HepG2 (cell line): ENCODE data around the gene INO80B. TPM values are rescaled to one million over a fixed set of nuclear protein-coding genes. Genes with fewer than 3 reads are reported as not detected.

Source experiments
- FOXA1 ChIP-seq, 2 experiments: fragments of 450-650 bp in 1 of 2; sonication (generic) in 1 of 2; formaldehyde crosslinking in 1 of 2; IDR thresholded peaks; 2 replicates each; pipeline versions ENCODE4 v1.4.0 to v1.6.1; 2016 to 2020; ENCODE audit warnings: missing genetic modification reagents in 1 of 2
- JUNB ChIP-seq: sonication (generic); formaldehyde crosslinking; IDR thresholded peaks from 2 replicates; pipeline ENCODE4 v1.8.0; 2022; ENCODE audit warnings: missing genetic modification reagents, mild to moderate bottlenecking, borderline replicate concordance
- KIAA2018 ChIP-seq: sonication (generic); formaldehyde crosslinking; IDR thresholded peaks from 2 replicates; pipeline ENCODE4 v1.5.0; 2020; ENCODE audit warnings: mild to moderate bottlenecking, missing genetic modification reagents, borderline replicate concordance
- NFKB2 ChIP-seq: sonication (generic); formaldehyde crosslinking; IDR thresholded peaks from 2 replicates; pipeline ENCODE4 v1.4.0; 2020; ENCODE audit warnings: missing genetic modification reagents, borderline replicate concordance
- PBX3 ChIP-seq: sonication (generic); formaldehyde crosslinking; IDR thresholded peaks from 2 replicates; pipeline ENCODE4 v1.8.1; 2023; ENCODE audit warnings: missing genetic modification reagents, inconsistent platforms, borderline replicate concordance
- POLR2AphosphoS5 ChIP-seq: IDR thresholded peaks from 2 replicates; pipeline ENCODE4 v1.6.1; 2012; ENCODE audit warnings: low read depth, low read length
- SP140L ChIP-seq: sonication (generic); formaldehyde crosslinking; IDR thresholded peaks from 2 replicates; pipeline ENCODE4 v1.4.0; 2020; ENCODE audit warnings: missing genetic modification reagents, borderline replicate concordance
- ZNF142 ChIP-seq: sonication (generic); formaldehyde crosslinking; IDR thresholded peaks from 2 replicates; pipeline ENCODE4 v1.4.0; 2020; ENCODE audit warnings: missing genetic modification reagents
- ZNF687 ChIP-seq: sonication (generic); formaldehyde crosslinking; IDR thresholded peaks from 2 replicates; pipeline ENCODE4 v1.5.1; 2020; ENCODE audit warnings: mild to moderate bottlenecking, missing genetic modification reagents, moderate library complexity
- polyA plus RNA-seq, 8 experiments: library from polyadenylated mRNA; depleted of rRNA in 3 of 8; stranded (reverse) in 7 of 8; unstranded in 1 of 8; fragments of >200 nt; fragmentation: Illumina TruSeq in 4 of 8; extraction: Trizol in 4 of 8; gene quantifications; 2 replicates each; pipeline versions ENCODE4 v1.2.1 to v1.2.3, GENCODE V29; 2011 to 2016; ENCODE audit warnings: low read depth in 4 of 8, missing spikeins in 1 of 8, mixed read lengths in 1 of 8; ENCODE audit not compliant: insufficient read depth in 1 of 8
- total RNA-seq, 5 experiments: library from RNA; depleted of rRNA; stranded (reverse); fragments of >200 nt; fragmentation: Illumina TruSeq; extraction: Trizol; gene quantifications; 2 replicates each; pipeline ENCODE4 v1.2.3, GENCODE V29; 2016; ENCODE audit warnings: low read depth in 1 of 5

Gene INO80B
- total and polyA plus RNA-seq, 2 of the 13 experiments (the other 11 are each of a cell fraction or from before 2014, with no cell fraction given): 6.2 to 14.5 TPM

GRCh38 chr2:74425523-74425922 lies 29.4 kb upstream of the INO80B start (continued):
- TF ChIP-seq ZNF142 (CRISPR knock-in tag) (no peak; the same call in 1 of the 2 replicates), SP140L (no peak), KIAA2018 (no peak), NFKB2 (no peak), JUNB (no peak), PBX3 (no peak), POLR2AphosphoS5 (peak; percentile 15; the same call in 1 of the 2 replicates), ZNF687 (CRISPR knock-in tag) (peak; percentile 41; the same call in 1 of the 2 replicates), FOXA1 (IDR thresholded peaks at IDR 0.05) (no peak), FOXA1 (CRISPR knock-in tag; IDR thresholded peaks at IDR 0.05) (0 out of 2 replicates have a peak, but pooled peaks have one; percentile 30)
